ENCODE measurements around the gene KL.

Gene KL

DNA sequence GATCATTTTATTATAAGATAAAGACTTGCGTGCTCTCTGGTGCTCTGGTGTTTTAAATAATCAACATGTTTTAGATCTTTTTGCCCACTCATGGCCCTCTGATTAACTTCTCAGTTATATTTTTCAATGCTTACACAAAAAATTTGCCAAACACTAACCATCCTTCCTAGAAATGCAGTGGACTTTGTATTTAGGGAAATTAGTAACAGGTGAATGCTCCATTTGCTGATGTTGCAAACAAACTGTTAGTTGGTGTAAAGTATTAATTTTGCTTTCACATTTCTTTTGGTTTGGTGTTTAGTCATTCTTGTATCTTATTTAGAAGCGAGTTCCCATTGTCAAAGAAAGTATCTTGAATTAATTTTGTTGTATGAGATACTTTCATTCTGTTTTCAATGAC, 2.7 kb downstream of the KL start:
- Histone ChIP-seq H3K27ac (ENCODE audit: low read length) (no peak overlapping the region), H3K36me3 (ENCODE audit: control insufficient read depth in 1 of 2, insufficient read depth in 2 of 2, low read length in 2 of 2) (no peaks in the 10 kb centered on the region), H3K27me3 (ENCODE audit: low read depth, low read length) (peaks cover 6% of the 10 kb centered on the region), H3K4me3 (ENCODE audit: low read depth in 1 of 2, low read length in 2 of 2) (no peak overlapping the region), H3K4me1 (ENCODE audit: control insufficient read depth in 1 of 2, insufficient read depth in 2 of 2, low read length in 2 of 2) (no peaks in the 10 kb centered on the region), H3K9me3 (ENCODE audit: control insufficient read depth in 1 of 2, low read length in 2 of 2) (no peaks in the 10 kb centered on the region)

DNA sequence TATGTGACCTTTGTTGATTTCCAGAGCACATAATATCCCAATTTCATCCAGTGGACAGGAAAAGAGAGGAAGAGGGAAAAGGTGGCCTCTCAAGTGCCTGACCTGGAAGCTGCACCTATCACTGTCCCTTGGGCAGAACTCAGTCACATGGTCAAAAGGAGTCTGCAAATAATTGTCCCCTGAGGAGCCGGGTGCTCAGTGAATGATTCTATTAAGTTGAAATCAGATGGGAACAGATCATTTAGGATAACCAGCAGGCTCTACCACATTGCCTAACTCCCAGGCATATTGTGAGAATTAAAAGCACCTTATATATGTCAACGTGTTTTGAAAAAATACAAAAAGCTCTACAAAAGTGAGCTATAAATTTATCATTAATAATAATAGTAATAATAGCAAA, 6.8 kb downstream of the KL start:
- no peaks in the 10 kb centered on the region for H3K27me3 ChIP-seq (ENCODE audit: low read depth, low read length)
- no peaks in the 10 kb centered on the region for H3K36me3 ChIP-seq (ENCODE audit: control insufficient read depth in 1 of 2, insufficient read depth in 2 of 2, low read length in 2 of 2)
- no peaks in the 10 kb centered on the region for H3K9me3 ChIP-seq (ENCODE audit: control insufficient read depth in 1 of 2, low read length in 2 of 2)
- no peak overlapping the region for H3K27ac ChIP-seq (ENCODE audit: low read length)
- H3K4me3 ChIP-seq (ENCODE audit: low read depth in 1 of 2, low read length in 2 of 2) = no peak overlapping the region
- H3K4me1 ChIP-seq (ENCODE audit: control insufficient read depth in 1 of 2, insufficient read depth in 2 of 2, low read length in 2 of 2) = no peaks in the 10 kb centered on the region

DNA sequence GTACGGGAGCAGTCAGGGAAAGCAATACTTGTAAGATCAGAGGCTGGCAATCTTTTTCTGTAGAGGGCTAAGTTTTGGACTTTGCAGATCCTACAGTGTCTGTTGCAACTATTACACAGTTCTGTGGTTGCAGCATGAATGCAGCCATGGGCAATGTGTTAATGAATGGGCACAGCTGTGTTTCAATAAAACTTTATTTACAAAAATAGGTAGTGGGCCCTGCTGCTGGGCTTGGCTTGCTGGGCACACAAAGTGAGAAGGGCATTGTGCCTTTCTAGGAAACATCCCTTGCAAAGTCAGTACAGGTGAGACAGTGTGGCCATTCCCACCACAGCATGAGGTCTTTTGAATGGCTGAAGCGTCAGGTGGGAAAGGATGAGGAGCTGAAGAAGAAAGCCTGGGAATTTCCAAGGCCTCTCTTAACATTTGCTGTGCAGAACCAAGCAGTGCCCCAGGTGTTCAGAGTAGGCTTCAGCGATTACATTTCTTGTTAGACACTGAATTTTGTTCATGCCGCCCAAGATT, 9.1 kb downstream of the KL start:
- H3K36me3 ChIP-seq (ENCODE audit: control insufficient read depth in 1 of 2, insufficient read depth in 2 of 2, low read length in 2 of 2) = no peaks in the 10 kb centered on the region
- no peak overlapping the region for H3K27ac ChIP-seq (ENCODE audit: low read length)
- H3K4me1 ChIP-seq (ENCODE audit: control insufficient read depth in 1 of 2, insufficient read depth in 2 of 2, low read length in 2 of 2) = no peaks in the 10 kb centered on the region
- no peak overlapping the region for H3K4me3 ChIP-seq (ENCODE audit: low read depth in 1 of 2, low read length in 2 of 2)
- no peaks in the 10 kb centered on the region for H3K27me3 ChIP-seq (ENCODE audit: low read depth, low read length)
- H3K9me3 ChIP-seq (ENCODE audit: control insufficient read depth in 1 of 2, low read length in 2 of 2) = no peaks in the 10 kb centered on the region

DNA sequence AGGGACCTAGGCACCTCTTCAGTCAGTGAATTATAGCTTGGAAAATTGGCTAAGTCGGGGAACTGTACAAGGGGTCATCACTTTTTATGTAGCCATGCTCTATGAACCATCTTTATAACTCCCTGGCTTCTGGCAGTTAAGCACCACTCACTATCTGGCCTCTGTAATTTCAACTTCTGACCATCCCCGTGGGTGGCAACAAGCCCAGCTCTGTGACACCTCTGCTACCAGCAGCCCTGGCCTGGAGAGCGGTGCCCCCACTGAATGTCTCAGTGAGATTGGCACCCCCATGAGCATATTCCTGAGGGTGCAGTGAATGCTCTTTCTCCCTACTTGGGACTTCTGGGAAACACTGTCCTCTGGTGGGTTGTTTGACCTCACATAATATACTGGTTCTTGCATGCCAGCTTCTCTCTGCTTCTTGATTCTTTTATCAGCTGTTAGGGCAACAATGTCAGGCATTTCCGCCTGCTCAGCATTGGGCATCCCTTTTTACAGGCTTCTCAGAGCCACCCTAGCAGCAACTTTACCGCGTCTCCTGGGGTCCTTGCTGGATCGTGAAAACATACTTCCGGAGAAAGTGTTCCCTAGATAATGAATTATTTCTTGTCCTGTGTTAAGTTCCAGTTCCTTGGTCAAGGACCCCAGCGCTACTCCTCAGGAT, 10.4 kb downstream of the KL start:
- H3K27ac ChIP-seq (ENCODE audit: low read length) = no peak overlapping the region
- H3K36me3 ChIP-seq (ENCODE audit: control insufficient read depth in 1 of 2, insufficient read depth in 2 of 2, low read length in 2 of 2) = no peaks in the 10 kb centered on the region
- no peaks in the 10 kb centered on the region for H3K9me3 ChIP-seq (ENCODE audit: control insufficient read depth in 1 of 2, low read length in 2 of 2)
- H3K4me1 ChIP-seq (ENCODE audit: control insufficient read depth in 1 of 2, insufficient read depth in 2 of 2, low read length in 2 of 2) = no peaks in the 10 kb centered on the region
- no peak overlapping the region for H3K4me3 ChIP-seq (ENCODE audit: low read depth in 1 of 2, low read length in 2 of 2)
- H3K27me3 ChIP-seq (ENCODE audit: low read depth, low read length) = no peaks in the 10 kb centered on the region

DNA sequence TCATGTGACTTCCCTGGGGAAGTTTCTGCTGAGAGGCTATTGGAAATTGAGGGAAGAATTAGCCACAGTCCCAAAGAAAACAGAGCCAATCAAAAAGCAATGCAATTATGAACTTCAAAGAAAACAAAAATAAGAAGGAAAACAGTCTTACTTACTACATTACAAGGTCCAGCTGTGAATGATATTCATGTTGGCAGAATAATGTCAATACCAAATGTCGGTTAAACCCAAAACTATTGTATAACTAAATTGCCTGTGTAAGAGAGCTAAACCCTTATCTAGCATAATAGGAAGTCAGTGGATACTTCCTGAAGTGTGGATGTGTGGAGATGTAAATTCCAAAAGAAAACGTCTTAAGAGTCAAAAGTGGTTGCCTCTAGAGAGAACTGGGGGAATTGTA, 12.4 kb downstream of the KL start:
- no peaks in the 10 kb centered on the region for H3K9me3 ChIP-seq (ENCODE audit: control insufficient read depth in 1 of 2, low read length in 2 of 2)
- H3K36me3 ChIP-seq (ENCODE audit: control insufficient read depth in 1 of 2, insufficient read depth in 2 of 2, low read length in 2 of 2) = no peaks in the 10 kb centered on the region
- H3K27me3 ChIP-seq (ENCODE audit: low read depth, low read length) = no peaks in the 10 kb centered on the region
- no peak overlapping the region for H3K4me3 ChIP-seq (ENCODE audit: low read depth in 1 of 2, low read length in 2 of 2)
- no peak overlapping the region for H3K27ac ChIP-seq (ENCODE audit: low read length)
- no peaks in the 10 kb centered on the region for H3K4me1 ChIP-seq (ENCODE audit: control insufficient read depth in 1 of 2, insufficient read depth in 2 of 2, low read length in 2 of 2)

DNA sequence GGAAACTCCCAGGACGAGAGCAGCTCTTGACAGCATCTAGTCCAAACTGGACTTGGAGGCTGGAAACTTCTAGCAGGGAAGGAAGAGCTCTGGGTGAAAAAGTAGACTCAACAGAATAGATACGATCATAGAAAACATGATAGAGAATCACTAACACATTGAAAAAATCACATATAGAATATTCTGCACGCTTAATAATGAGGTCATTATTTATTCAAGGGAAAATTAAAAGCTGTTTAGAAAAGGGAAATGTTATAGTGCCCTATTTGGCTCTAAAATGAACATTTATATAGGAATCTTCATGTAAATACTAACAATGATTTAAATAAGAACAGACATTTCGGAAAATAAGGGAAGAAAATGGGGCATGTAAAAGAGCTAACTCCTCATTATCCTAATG, 15.1 kb downstream of the KL start:
- Histone ChIP-seq H3K4me1 (ENCODE audit: control insufficient read depth in 1 of 2, insufficient read depth in 2 of 2, low read length in 2 of 2) (no peaks in the 10 kb centered on the region), H3K4me3 (ENCODE audit: low read depth in 1 of 2, low read length in 2 of 2) (no peak overlapping the region), H3K36me3 (ENCODE audit: control insufficient read depth in 1 of 2, insufficient read depth in 2 of 2, low read length in 2 of 2) (no peaks in the 10 kb centered on the region), H3K9me3 (ENCODE audit: control insufficient read depth in 1 of 2, low read length in 2 of 2) (no peaks in the 10 kb centered on the region), H3K27me3 (ENCODE audit: low read depth, low read length) (no peaks in the 10 kb centered on the region), H3K27ac (ENCODE audit: low read length) (no peak overlapping the region)

DNA sequence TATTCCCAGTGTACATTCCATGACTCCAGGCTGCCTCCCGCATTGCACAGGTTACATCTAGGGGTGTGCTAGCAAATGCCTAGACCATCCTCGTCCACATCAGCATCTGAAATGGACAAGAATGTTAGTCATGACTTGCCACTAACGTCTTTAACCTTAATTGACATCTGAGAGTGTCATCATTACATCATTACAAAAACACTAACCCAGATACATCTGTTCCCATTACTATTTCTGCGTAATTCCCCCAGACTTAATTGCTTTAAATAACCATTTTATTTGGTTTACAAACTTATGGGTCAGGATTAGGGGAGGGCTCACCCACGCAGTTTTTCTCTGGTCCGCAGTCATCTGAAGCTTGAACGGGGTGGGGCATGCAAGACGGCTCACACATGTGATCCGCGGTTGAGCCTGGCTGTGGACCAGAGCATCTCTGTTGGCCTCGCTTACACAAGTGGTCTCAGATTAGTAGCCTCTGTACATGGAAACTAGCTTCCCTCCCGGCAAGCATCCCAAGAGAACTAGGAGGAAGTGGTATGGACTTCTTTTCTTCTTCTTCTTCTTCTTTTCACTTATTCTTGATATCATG, 15.9 kb downstream of the KL start:
- H3K27me3 ChIP-seq (ENCODE audit: low read depth, low read length) = no peaks in the 10 kb centered on the region
- no peaks in the 10 kb centered on the region for H3K4me1 ChIP-seq (ENCODE audit: control insufficient read depth in 1 of 2, insufficient read depth in 2 of 2, low read length in 2 of 2)
- H3K27ac ChIP-seq (ENCODE audit: low read length) = no peak overlapping the region
- no peak overlapping the region for H3K4me3 ChIP-seq (ENCODE audit: low read depth in 1 of 2, low read length in 2 of 2)
- no peaks in the 10 kb centered on the region for H3K36me3 ChIP-seq (ENCODE audit: control insufficient read depth in 1 of 2, insufficient read depth in 2 of 2, low read length in 2 of 2)
- no peaks in the 10 kb centered on the region for H3K9me3 ChIP-seq (ENCODE audit: control insufficient read depth in 1 of 2, low read length in 2 of 2)

DNA sequence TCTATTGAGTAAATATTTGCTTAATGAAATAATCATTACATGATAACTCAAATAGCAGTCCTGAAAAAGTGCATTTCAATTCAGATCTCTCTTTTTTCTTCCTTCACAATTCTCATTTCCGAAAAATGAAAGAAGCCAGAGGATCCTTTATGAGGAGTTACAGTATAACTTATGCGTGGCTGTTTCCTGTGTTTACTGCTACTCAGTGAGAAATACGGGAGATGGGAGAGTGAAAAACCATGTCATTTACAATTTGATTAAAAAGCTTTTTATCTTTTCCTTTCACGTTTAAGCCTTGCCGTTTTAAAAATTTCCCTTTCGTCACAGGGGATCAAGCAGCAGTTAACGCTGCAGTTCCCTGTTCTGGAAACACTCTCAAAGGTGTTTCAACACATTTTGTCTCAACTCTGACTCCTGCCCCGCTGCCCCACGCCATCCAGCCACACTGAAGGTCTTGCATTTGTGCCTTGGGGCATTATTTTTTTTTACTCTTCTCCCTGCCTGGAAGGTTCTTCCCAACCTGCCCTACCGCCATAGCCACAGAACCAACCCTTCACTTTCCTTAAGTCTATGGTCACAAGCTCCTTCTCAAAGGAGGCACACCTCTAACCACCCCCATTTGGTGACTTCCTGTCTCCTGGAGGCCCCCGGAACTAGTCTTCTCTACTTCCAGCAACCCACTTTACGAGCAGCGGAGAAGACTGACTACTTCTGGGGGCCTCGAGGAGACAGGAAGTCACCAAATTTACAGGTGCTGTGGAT, 17.0 kb downstream of the KL start:
- H3K27ac ChIP-seq (ENCODE audit: low read length) = no peak overlapping the region
- H3K36me3 ChIP-seq (ENCODE audit: control insufficient read depth in 1 of 2, insufficient read depth in 2 of 2, low read length in 2 of 2) = no peaks in the 10 kb centered on the region
- no peaks in the 10 kb centered on the region for H3K27me3 ChIP-seq (ENCODE audit: low read depth, low read length)
- no peaks in the 10 kb centered on the region for H3K9me3 ChIP-seq (ENCODE audit: control insufficient read depth in 1 of 2, low read length in 2 of 2)
- peaks cover 0 to 3% of the 10 kb centered on the region in 2 donors for H3K4me1 ChIP-seq (ENCODE audit: control insufficient read depth in 1 of 2, insufficient read depth in 2 of 2, low read length in 2 of 2)
- H3K4me3 ChIP-seq (ENCODE audit: low read depth in 1 of 2, low read length in 2 of 2) = peak overlapping the region; percentile 12 to 21

DNA sequence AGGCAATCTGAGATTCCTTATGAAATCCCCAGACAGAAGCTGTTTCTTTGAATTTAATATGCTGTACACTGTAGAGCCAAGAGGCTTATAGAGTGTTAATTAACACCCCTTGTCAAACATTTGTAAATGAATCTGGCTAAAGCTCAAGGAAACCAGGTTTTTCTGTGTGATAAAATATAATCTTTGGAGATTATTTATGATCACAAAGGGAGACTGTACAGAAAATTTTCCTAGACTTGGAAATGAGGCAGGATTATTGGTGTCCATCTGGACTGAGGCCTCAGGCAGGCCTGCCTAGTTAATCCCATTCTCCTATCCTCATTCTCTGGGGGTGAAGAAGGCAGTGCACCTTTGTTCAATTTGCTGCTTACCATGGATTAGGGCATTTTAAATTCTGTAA, 17.8 kb downstream of the KL start:
- Histone ChIP-seq H3K36me3 (ENCODE audit: control insufficient read depth in 1 of 2, insufficient read depth in 2 of 2, low read length in 2 of 2) (no peaks in the 10 kb centered on the region), H3K9me3 (ENCODE audit: control insufficient read depth in 1 of 2, low read length in 2 of 2) (no peaks in the 10 kb centered on the region), H3K4me3 (ENCODE audit: low read depth in 1 of 2, low read length in 2 of 2) (no peak overlapping the region), H3K27ac (ENCODE audit: low read length) (no peak overlapping the region), H3K4me1 (ENCODE audit: control insufficient read depth in 1 of 2, insufficient read depth in 2 of 2, low read length in 2 of 2) (peaks cover 0 to 3% of the 10 kb centered on the region in 2 donors), H3K27me3 (ENCODE audit: low read depth, low read length) (no peaks in the 10 kb centered on the region)

DNA sequence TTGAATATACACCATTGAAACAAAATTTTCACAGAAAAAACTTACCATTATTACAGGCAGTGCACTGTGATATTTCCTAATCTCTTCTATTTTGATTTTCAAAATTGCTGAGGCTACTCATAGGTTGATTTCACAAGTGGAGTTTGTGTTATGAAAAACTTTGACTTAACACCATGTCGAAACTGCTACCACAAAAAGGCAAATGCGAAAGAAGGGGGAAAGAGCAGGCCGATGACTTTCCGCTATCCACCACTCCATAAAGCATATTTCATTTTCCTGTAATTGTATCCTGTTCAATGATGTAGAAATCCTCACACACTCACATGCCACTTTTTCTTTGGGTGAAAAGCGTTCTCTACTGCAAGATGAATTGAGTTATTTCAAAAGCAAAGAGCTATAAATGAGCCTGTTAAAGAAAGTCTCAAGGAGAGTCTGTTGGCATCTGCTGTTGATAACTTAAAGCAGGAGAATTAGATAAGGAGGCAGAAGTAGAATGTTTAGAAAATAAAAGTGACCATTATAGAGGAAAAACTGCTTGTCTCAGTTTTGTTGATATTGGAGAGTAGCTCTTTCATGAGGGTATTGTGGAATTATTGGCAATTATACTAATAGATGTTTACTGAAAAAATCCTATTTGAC, 18.8 kb downstream of the KL start:
- Histone ChIP-seq H3K36me3 (ENCODE audit: control insufficient read depth in 1 of 2, insufficient read depth in 2 of 2, low read length in 2 of 2) (no peaks in the 10 kb centered on the region), H3K9me3 (ENCODE audit: control insufficient read depth in 1 of 2, low read length in 2 of 2) (no peaks in the 10 kb centered on the region), H3K27me3 (ENCODE audit: low read depth, low read length) (no peaks in the 10 kb centered on the region), H3K4me1 (ENCODE audit: control insufficient read depth in 1 of 2, insufficient read depth in 2 of 2, low read length in 2 of 2) (peaks cover 0 to 3% of the 10 kb centered on the region in 2 donors), H3K4me3 (ENCODE audit: low read depth in 1 of 2, low read length in 2 of 2) (no peak overlapping the region), H3K27ac (ENCODE audit: low read length) (no peak overlapping the region)

DNA sequence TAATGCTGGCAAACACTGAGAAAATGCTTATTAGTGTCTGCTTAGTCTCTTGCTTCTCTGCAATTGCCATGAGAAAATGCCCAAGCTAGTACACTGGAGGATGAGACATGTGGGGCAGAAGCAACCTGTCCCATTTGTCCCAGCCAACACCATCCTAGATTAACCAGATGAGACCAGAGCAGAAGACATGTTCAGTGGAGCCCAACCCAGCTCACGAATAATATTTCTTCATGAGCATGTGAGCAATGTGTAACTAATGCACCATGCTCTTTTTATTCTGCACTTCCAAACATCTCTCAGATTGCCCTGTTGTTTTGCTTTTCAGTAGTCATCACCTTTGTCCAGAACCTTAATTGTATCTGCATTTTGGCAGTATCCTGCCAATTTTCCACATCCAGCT, 21.4 kb downstream of the KL start:
- Histone ChIP-seq H3K36me3 (ENCODE audit: control insufficient read depth in 1 of 2, insufficient read depth in 2 of 2, low read length in 2 of 2) (no peaks in the 10 kb centered on the region), H3K27ac (ENCODE audit: low read length) (no peak overlapping the region), H3K4me1 (ENCODE audit: control insufficient read depth in 1 of 2, insufficient read depth in 2 of 2, low read length in 2 of 2) (peaks cover 0 to 8% of the 10 kb centered on the region in 2 donors), H3K27me3 (ENCODE audit: low read depth, low read length) (no peaks in the 10 kb centered on the region), H3K4me3 (ENCODE audit: low read depth in 1 of 2, low read length in 2 of 2) (no peak overlapping the region), H3K9me3 (ENCODE audit: control insufficient read depth in 1 of 2, low read length in 2 of 2) (no peaks in the 10 kb centered on the region)
